ENCODE results near the gene SERTAD4. TPM values are rescaled to one million over a fixed set of nuclear protein-coding genes. Genes with fewer than 3 reads are reported as not detected.
"Not testable (repeated sequence)": the region's sequence is repeated elsewhere in the genome, so short reads cannot be mapped to it uniquely, and the experiment has no call there.

The SERTAD4 gene
- total RNA-seq, 2 donors from 2014 or later, result 5.2 to 5.9 TPM

DNA sequence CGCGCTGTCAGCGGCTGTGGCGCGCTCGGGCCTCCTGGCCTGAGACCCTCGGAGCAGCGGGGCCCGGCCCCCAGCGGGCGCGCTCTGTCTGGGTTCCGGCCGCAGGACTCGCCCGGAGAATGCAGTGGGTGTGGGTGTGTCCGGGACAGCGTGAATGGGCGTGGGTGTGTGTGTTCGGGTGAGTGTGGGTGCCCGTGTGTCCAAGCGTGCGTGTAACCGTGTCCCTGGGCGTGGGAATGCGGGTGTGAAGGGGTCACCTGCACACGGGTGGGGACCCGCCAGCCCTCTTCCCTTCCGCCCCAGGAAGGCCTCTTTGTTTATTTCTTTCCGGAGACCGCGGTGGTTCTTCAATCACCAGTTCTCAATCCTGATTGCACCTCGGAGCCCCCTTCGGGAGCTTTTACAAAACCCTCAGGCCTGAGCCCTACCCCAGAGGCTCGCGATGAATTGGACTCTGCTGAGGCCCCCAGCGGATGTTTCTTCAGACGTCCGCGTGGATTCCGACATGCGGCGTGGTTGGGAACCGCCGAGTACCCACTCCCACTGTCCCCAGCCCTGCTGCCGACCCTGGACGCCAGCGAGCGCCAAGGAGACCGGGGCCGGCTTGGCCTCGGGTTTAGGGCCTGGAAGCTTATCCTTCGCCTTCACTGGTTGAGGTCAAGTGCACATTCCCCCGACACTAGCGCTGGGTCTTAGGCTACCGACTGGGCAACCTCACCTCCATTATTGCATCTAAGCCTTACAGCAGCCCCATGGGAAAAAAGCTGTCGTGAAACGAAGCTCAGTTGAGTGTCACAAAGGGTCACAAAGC, 19.3 kb downstream of the SERTAD4 start:
- intact Hi-C loops (cut with DNase I, micrococcal nuclease), result no loop called here
- ATAC-seq, result peak; percentile 69
- peak; percentile 43 to 54 for DNase-seq

- ATAC-seq, result peak; percentile 87
- DNase-seq, result peak; percentile 74 to 85
- intact Hi-C loops (cut with DNase I, micrococcal nuclease), result no loop called here
Observed at GRCh38 chr1:210252621-210253051, 20.0 kb downstream of the SERTAD4 start.

DNA sequence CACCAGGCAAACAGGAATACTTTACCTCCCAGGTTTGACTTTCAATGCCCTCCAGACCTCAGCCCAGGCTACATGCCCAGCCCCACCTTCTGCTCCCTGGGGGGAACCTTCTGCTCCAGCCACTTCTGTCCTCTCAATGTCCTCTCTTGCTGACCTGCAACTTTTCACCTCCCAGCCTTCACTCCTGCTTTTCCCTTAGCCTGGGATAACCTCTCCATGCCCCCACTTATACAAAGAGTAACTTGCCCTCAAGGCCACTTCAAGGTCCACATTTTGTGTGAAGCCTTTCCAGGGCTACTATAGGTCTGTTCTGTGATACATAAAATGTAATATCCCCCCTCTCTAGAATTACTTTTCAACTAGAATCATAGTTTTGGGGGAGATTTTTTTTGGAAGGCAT, 21.7 kb downstream of the SERTAD4 start:
- no peak for ATAC-seq
- DNase-seq, result no peak
- intact Hi-C loops (cut with DNase I, micrococcal nuclease), result no loop called here

- intact Hi-C loops (cut with DNase I, micrococcal nuclease), result no loop called here
- ATAC-seq, result peak; percentile 71
- DNase-seq, result peak in 1 of 2 donors; percentile 35
Observed at GRCh38 chr1:210257698-210258529, 25.3 kb downstream of the SERTAD4 start.

GRCh38 chr1:210259561-210259960, 27.0 kb downstream of the SERTAD4 start:
- ATAC-seq (no peak), DNase-seq (no peak)
- intact Hi-C loops (cut with DNase I, micrococcal nuclease), result no loop called here

DNA sequence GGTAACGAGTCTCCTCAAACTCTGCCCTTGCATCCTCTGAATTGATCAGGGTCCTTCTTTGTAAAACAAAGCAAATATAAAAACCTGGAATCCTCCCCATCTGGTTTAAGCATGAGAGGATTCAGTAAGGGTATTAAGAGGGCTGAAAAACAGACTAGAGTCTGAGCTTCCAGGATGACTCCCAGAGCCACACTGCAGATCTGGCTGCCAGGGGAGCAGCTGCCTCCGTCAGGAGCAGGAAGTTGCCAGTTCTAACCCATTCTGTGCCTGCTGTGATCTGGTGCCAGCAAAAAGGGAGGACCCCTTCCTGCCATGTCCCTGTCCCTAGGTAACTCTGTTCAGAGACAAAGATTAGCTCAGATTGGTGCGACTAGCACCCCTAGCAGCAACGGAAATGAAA, 27.5 kb downstream of the SERTAD4 start:
- ATAC-seq, result no peak
- no peak for DNase-seq
- intact Hi-C loops (cut with DNase I, micrococcal nuclease), result no loop called here

DNA sequence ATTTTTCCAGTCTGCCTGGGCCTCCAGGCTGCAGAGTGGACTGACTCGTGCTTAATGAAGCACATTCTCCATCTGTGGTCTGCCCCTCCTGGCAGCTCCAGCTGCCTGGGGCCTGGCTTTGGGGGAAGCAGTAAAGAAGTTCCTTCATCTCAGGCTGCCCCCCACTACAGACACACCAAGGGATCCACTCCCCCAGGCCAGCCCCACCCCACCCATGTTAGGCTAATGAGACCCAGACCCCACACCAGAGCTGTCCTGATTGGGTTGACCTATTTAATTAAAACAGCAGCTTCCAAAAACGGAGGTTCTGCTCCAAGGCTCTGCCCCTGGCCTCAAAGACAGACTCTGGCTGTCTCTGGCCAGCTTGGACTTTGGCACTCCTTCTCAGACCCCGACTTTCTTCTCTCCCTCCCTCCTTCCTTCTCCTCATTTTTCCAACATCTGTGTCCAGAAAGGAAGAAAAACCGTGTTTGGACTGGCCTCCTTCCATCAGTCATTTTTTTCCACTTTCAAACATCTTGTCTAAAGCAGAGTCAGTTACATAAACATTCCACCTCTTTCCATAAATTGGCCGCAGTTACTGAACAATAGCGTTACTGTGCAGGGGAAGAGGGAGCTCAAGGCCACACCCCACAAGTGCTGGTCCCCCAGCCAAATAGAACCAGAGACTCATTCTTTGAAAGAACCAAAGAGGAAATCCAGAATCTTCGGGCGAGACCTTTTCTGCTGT, 29.7 kb downstream of the SERTAD4 start:
- no peak for ATAC-seq
- no peak for DNase-seq
- intact Hi-C loops (cut with DNase I, micrococcal nuclease), result no loop called here

- no peak for ATAC-seq
- intact Hi-C loops (cut with DNase I, micrococcal nuclease), result no loop called here
- no peak for DNase-seq
Observed at GRCh38 chr1:210262897-210263272, 30.3 kb downstream of the SERTAD4 start.

GRCh38 chr1:210263963-210264362, 31.4 kb downstream of the SERTAD4 start:
- ATAC-seq (no peak), DNase-seq (no peak)
- intact Hi-C loops (cut with DNase I, micrococcal nuclease), result no loop called here

DNA sequence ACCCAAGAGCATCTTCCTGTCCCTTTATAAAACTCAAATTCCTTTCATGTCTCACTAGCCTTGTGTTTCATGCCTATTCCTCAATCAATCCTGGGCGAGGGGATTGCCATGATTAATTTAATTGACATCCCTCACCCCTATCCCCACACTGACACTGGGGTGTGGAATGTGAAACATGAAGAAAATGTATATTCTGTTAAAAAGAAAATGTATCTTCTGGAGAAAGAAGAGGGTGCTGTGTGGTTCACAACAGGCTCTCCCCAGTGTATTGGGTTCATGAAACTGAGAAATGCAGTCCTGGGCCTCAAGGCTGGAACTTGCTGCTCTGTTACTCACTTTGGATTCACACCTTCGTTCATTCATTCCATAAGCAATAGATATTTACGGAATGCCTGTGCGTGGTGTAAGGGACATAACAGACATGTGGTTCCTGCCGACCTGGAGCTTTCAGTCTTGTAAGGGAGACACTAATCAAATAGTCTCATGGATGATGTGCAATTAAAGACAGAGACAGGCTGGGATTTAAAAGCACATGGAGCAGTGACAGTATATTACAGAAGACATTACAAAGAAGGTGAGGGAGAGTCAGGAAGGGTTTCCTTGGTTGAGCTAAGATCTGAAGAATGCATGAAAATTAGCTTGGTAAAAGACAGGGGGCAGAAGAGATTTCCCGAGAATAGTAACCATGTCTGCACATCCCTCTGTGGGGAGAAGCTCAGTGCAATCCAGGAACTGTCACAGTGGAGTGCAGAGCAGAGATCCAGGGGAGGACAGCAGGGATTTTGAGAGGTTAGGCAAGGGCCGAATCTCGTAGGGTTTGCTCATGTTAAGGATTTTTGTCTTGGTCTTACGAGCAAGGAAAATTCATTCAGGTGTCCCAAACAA, 32.1 kb downstream of the SERTAD4 start:
- DNase-seq (no peak), ATAC-seq (no peak)
- intact Hi-C loops (cut with DNase I, micrococcal nuclease), result no loop called here

DNA sequence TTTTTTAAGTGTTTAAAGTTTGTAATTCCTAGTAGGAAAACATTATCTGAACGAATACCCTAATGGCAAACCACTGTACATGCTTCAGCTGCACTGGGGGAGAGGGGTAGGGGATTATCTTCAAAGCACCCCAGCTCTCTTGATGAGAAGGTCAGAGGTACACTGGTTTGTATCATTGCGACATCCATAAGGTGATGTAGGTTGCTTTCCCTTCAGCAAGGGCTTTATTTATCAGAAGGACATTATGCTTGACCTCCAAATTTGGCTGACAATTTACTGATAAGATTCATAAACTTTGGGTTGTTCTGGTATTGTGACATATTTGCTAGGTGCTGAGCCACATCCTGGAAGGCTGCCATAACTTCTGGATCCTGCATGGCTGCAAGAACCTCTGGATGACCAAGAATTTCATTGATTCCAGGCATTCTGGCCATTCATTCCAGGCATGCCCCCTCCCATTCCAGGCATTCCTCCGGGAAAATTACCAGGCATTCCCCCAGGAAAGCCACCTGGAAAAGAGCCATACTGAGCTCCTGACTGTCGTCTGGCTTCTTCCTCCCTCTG, 32.9 kb downstream of the SERTAD4 start:
- ATAC-seq; DNase-seq; intact Hi-C loops (cut with DNase I, micrococcal nuclease): not testable (repeated sequence)

DNA sequence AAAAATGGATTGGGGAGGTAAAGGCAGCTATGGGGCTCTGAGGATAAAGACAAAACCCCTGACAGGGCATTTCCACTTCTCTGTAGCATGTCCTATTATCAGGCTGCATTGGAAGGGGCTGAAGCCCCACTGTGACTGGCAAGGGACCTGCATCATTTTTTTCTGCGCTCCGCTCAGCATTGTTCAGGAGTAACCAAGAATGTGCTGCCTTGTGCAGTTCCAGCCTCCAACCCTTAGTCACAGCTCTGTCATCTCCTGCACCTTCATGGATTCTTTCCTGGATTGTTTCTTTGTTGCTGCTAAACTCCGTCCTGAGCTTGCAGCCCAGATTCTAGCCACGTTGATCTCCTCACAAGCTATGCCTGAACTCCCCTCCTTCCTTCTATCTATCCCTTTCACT, 37.4 kb downstream of the SERTAD4 start:
- intact Hi-C loops (cut with DNase I, micrococcal nuclease), result no loop called here
- no peak for ATAC-seq
- no peak for DNase-seq

GRCh38 chr1:210272666-210273065, 40.1 kb downstream of the SERTAD4 start:
- DNase-seq (no peak), ATAC-seq (no peak)
- intact Hi-C loops (cut with DNase I, micrococcal nuclease), result no loop called here

DNA sequence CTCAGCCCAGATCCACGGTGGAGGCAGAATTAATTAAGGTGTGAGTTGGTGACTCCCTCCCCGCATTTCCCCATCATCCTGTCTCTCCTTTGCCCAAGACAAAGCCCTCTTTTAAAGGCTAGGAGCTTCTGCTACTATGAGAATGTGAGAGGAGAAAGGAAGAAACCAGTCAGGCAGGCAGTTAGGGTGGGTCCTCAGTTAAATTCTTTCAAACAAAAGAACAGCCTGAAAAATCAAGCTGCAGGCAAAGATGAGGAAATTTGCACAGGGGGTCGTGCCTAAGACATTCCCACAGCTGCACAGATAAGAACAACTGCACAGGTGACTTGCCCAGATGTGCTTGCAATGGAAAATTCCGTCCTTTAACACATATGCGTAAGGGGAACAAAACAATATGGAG, 47.6 kb downstream of the SERTAD4 start:
- intact Hi-C loops (cut with DNase I, micrococcal nuclease), result no loop called here
- no peak for DNase-seq
- ATAC-seq, result no peak

- intact Hi-C loops (cut with DNase I, micrococcal nuclease), result no loop called here
Observed at GRCh38 chr1:210288116-210288515, 55.5 kb downstream of the SERTAD4 start.

DNA sequence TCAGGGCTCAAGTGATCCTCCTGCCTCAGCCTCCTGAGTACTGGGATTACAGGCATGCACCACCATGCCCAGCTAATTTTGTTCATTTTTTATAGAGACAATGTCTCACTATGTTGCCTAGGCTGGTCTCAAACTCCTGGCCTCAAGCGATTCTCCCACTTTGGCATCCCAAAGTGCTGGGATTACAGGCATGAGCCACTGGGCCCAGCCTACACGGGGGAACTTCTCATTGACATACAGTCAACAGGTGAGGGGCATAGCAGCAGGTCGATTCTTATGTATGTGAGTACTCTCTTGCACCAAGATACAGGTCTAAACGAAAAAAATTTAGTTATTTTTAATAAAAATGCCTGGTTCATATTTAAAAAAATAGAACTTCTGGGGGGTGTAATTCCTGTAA, 56.7 kb downstream of the SERTAD4 start:
- DNase-seq, result no peak
- ATAC-seq, result no peak
- intact Hi-C loops (cut with DNase I, micrococcal nuclease), result no loop called here

More at GRCh38 chr1:210288116-210288515, 55.5 kb downstream of the SERTAD4 start:
- DNase-seq, result no peak
- ATAC-seq, result no peak

GRCh38 chr1:210291081-210291764, 58.6 kb downstream of the SERTAD4 start:
- ATAC-seq (no peak), DNase-seq (no peak)
- intact Hi-C loops (cut with DNase I, micrococcal nuclease), result no loop called here

DNA sequence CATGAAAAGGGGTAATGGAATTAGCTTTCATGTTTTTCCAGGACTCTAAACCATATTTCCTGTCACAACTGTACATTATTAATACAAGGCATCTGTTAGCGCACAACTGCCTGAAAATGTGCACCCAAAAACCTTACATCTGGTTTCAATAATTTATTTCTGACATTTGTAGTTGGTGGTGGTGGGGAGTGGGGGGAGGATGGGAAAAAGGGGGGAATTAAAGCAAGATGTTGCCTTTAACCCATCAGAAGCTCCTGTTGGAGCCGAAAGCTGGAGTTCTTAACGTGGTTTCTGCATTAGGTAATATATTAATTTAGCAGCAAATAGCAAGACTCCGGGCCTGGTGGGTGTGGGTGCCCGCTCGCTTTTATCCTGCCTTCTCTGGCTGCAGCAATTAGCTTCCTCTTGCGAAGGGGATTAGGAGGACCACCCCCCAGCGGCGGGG, 59.2 kb downstream of the SERTAD4 start:
- DNase-seq (no peak), ATAC-seq (no peak)
- intact Hi-C loops (cut with DNase I, micrococcal nuclease), result no loop called here
